ENCODE measurements around the gene LRRC55. TPM values are rescaled to one million over a fixed set of nuclear protein-coding genes. Genes with fewer than 3 reads are reported as not detected.

Gene LRRC55
- total and polyA plus RNA-seq, 2 experiments from 2014 or later = 0.15 to 1.5 TPM

- Mint-ChIP-seq H3K4me1 (no peaks in the 10 kb centered on the region), H3K27ac (no peak overlapping the region), H3K27me3 (ENCODE audit: insufficient read depth, low read depth, poor library complexity) (no peaks in the 10 kb centered on the region), H3K9me3 (no peaks in the 10 kb centered on the region), H3K4me3 (no peak overlapping the region), H3K36me3 (ENCODE audit: low read depth) (no peaks in the 10 kb centered on the region)
- H2AFZ ChIP-seq = no peak overlapping the region
- H3K36me3 ChIP-seq (ENCODE audit: insufficient read depth) = no peaks in the 10 kb centered on the region
- DNase-seq (ENCODE audit: low spot score) = no peak
- H3K27me3 ChIP-seq (ENCODE audit: insufficient read depth) = no peaks in the 10 kb centered on the region
- H3K9me2 ChIP-seq (ENCODE audit: insufficient read depth) = peaks cover 6% of the 10 kb centered on the region; the same call in 1 of the 2 replicates
- H3K4me1 ChIP-seq (ENCODE audit: insufficient read depth) = no peaks in the 10 kb centered on the region
- no peak for TF ChIP-seq ZNF114 (CRISPR knock-in tag; IDR thresholded peaks at IDR 0.05)
- TF ChIP-seq ZNF331 (CRISPR knock-in tag; IDR thresholded peaks at IDR 0.05; ENCODE audit: low read depth) = no peak
- no peak for TF ChIP-seq CTCF (conservative IDR thresholded peaks at IDR 0.05; ENCODE audit: low read depth in 2 of 2)
- TF ChIP-seq POLR2AphosphoS5 (IDR thresholded peaks at IDR 0.05; ENCODE audit: low read depth) = no peak
- TF ChIP-seq CREB1 (CRISPR knock-in tag; IDR thresholded peaks at IDR 0.05; ENCODE audit: low read depth) = no peak
- no peak for TF ChIP-seq EZH2phosphoT487 (IDR thresholded peaks at IDR 0.05; ENCODE audit: unreplicated experiment)
- no peak for TF ChIP-seq NANOG (IDR thresholded peaks at IDR 0.05; ENCODE audit: borderline replicate concordance)
- H3K79me2 ChIP-seq (replicated peaks; ENCODE audit: insufficient read depth) = no peaks in the 10 kb centered on the region
- no peaks in the 10 kb centered on the region for H4K20me1 ChIP-seq (replicated peaks; ENCODE audit: insufficient read depth)
- no peak overlapping the region for H3K4me3 ChIP-seq
- H3F3A ChIP-seq (replicated peaks; ENCODE audit: low read depth) = no peaks in the 10 kb centered on the region
- no peak overlapping the region for H3K4me2 ChIP-seq
- no peak for ATAC-seq
- no peak overlapping the region for H3K27ac ChIP-seq (ENCODE audit: low read depth)
Measured at GRCh38 chr11:57140568-57140967, 41.2 kb upstream of the LRRC55 start.

- H3K27ac Mint-ChIP-seq = no peak overlapping the region
- H3K9me3 Mint-ChIP-seq = no peaks in the 10 kb centered on the region
- Histone ChIP-seq H4K20me1 (replicated peaks; ENCODE audit: insufficient read depth) (no peaks in the 10 kb centered on the region), H3K27me3 (ENCODE audit: insufficient read depth) (no peaks in the 10 kb centered on the region), H3K36me3 (ENCODE audit: insufficient read depth) (no peaks in the 10 kb centered on the region), H3F3A (replicated peaks; ENCODE audit: low read depth) (no peaks in the 10 kb centered on the region), H3K4me3 (no peak overlapping the region), H3K4me2 (no peak overlapping the region), H3K4me1 (ENCODE audit: insufficient read depth) (no peaks in the 10 kb centered on the region), H3K79me2 (replicated peaks; ENCODE audit: insufficient read depth) (no peaks in the 10 kb centered on the region), H2AFZ (no peak overlapping the region), H3K9me2 (ENCODE audit: insufficient read depth) (no peaks in the 10 kb centered on the region), H3K27ac (ENCODE audit: low read depth) (no peak overlapping the region)
- ATAC-seq (no peak), DNase-seq (ENCODE audit: low spot score) (no peak)
- H3K4me3 Mint-ChIP-seq = no peak overlapping the region
- TF ChIP-seq JUNB (IDR thresholded peaks at IDR 0.05; ENCODE audit: unreplicated experiment) = no peak
- TF ChIP-seq CREB1 (CRISPR knock-in tag; IDR thresholded peaks at IDR 0.05; ENCODE audit: low read depth) = no peak
- TF ChIP-seq ZNF114 (CRISPR knock-in tag; IDR thresholded peaks at IDR 0.05) = no peak
- TF ChIP-seq STAT1 (IDR thresholded peaks at IDR 0.05; ENCODE audit: unreplicated experiment) = no peak
- TF ChIP-seq EZH2phosphoT487 (IDR thresholded peaks at IDR 0.05; ENCODE audit: unreplicated experiment) = no peak
- no peak for TF ChIP-seq EZH2 (IDR thresholded peaks at IDR 0.05; ENCODE audit: low read depth, unreplicated experiment)
- no peaks in the 10 kb centered on the region for H3K27me3 Mint-ChIP-seq (ENCODE audit: insufficient read depth, low read depth, poor library complexity)
- H3K4me1 Mint-ChIP-seq = peaks cover 2% of the 10 kb centered on the region; the same call in 1 of the 3 replicates
- H3K36me3 Mint-ChIP-seq (ENCODE audit: low read depth) = no peaks in the 10 kb centered on the region
Measured at GRCh38 chr11:57143459-57143858, 38.3 kb upstream of the LRRC55 start.

- no peak overlapping the region for H2AFZ ChIP-seq
- no peak for ATAC-seq
- H3K27me3 Mint-ChIP-seq (ENCODE audit: insufficient read depth, low read depth, poor library complexity) = peaks cover under 1% of the 10 kb centered on the region
- TF ChIP-seq STAT1 (IDR thresholded peaks at IDR 0.05; ENCODE audit: unreplicated experiment) = no peak
- no peak for TF ChIP-seq CREB1 (CRISPR knock-in tag; IDR thresholded peaks at IDR 0.05; ENCODE audit: low read depth)
- no peak for TF ChIP-seq CTCF (conservative IDR thresholded peaks at IDR 0.05; ENCODE audit: low read depth in 2 of 2)
- no peak for TF ChIP-seq JUNB (IDR thresholded peaks at IDR 0.05; ENCODE audit: unreplicated experiment)
- TF ChIP-seq REST (IDR thresholded peaks at IDR 0.05; ENCODE audit: unreplicated experiment) = no peak
Measured at GRCh38 chr11:57144075-57144474, 37.7 kb upstream of the LRRC55 start.

More at GRCh38 chr11:57144075-57144474, 37.7 kb upstream of the LRRC55 start:
- Mint-ChIP-seq H3K4me1 (peaks cover 3% of the 10 kb centered on the region; the same call in 1 of the 3 replicates), H3K36me3 (ENCODE audit: low read depth) (no peaks in the 10 kb centered on the region), H3K9me3 (no peaks in the 10 kb centered on the region), H3K4me3 (no peak overlapping the region), H3K27ac (no peak overlapping the region)
- Histone ChIP-seq H3K4me3 (no peak overlapping the region), H3K4me1 (ENCODE audit: insufficient read depth) (no peaks in the 10 kb centered on the region), H3K27me3 (ENCODE audit: insufficient read depth) (no peaks in the 10 kb centered on the region), H4K20me1 (replicated peaks; ENCODE audit: insufficient read depth) (no peaks in the 10 kb centered on the region), H3K4me2 (no peak overlapping the region), H3K79me2 (replicated peaks; ENCODE audit: insufficient read depth) (no peaks in the 10 kb centered on the region), H3K27ac (ENCODE audit: low read depth) (no peak overlapping the region), H3K9me2 (ENCODE audit: insufficient read depth) (no peaks in the 10 kb centered on the region), H3F3A (replicated peaks; ENCODE audit: low read depth) (no peaks in the 10 kb centered on the region), H3K36me3 (ENCODE audit: insufficient read depth) (no peaks in the 10 kb centered on the region)
- peak; percentile 23 for DNase-seq (ENCODE audit: low spot score)
